Testis (tissue), 3 donors: ENCODE measurements around the gene CSRNP2. TPM values are rescaled to one million over a fixed set of nuclear protein-coding genes. Genes with fewer than 3 reads are reported as not detected.

ENCODE experiments used
- DNase-seq: peaks from one replicate; pipeline ENCODE4 v3.0.0-alpha.2; 2019
- H3K27ac ChIP-seq, 2 donors: fragments of 200-600 bp; sonication (generic); one replicate each; pipeline ENCODE4 v1.5.1; 2019
- H3K27me3 ChIP-seq: fragments of 200-600 bp; sonication (generic); one replicate; pipeline ENCODE4 v1.5.1; 2019
- H3K36me3 ChIP-seq: fragments of 200-600 bp; sonication (generic); one replicate; pipeline ENCODE4 v1.5.1; 2017; ENCODE audit warnings: low read depth; ENCODE audit errors: missing control alignments
- H3K4me1 ChIP-seq: fragments of 200-600 bp; sonication (generic); one replicate; pipeline ENCODE4 v1.5.1; 2019
- H3K4me3 ChIP-seq, 2 donors: fragments of 200-600 bp; sonication (generic); one replicate each; pipeline ENCODE4 v1.5.1; 2017 to 2019
- H3K9me3 ChIP-seq: fragments of 200-600 bp; sonication (generic); one replicate; pipeline ENCODE4 v1.5.1; 2017
- CTCF ChIP-seq, 3 experiments: fragments of 450-650 bp in 2 of 3; fragments of 200-600 bp in 1 of 3; sonication (generic) in 1 of 3; IDR thresholded peaks; one replicate each; pipeline ENCODE4 v1.5.1; 2016 to 2019; ENCODE audit warnings: antibody characterized with exemption in 3 of 3, mild to moderate bottlenecking in 2 of 3, moderate library complexity in 1 of 3
- POLR2A ChIP-seq: fragments of 450-650 bp; IDR thresholded peaks from one replicate; pipeline ENCODE4 v1.6.1; 2017; ENCODE audit warnings: antibody characterized with exemption, mild to moderate bottlenecking, moderate library complexity
- WGBS, 2 donors: methylation state at CpG; one replicate each; pipeline ENCODE4 v1.1.5; 2018; 5-methylcytosine and 5-hydroxymethylcytosine counted together
- intact Hi-C: fragments of 100-400 bp; cut with DNase I; formaldehyde crosslinking; loops from one replicate; pipeline ENCODE4 v1.15.1; 2023; ENCODE audit warnings: low total_unique reads
- polyA plus RNA-seq: library from polyadenylated mRNA; stranded (reverse); fragments of 350-450 nt; fragmentation: Illumina TruSeq; extraction: RNeasy Lipid Tissue Mini Kit (QIAGEN cat#74804); gene quantifications from one replicate; pipeline ENCODE4 v1.2.3, GENCODE V29; 2014; ENCODE audit warnings: low read depth, low replicate concordance; ENCODE audit not compliant: insufficient read depth
- total RNA-seq, 2 donors: library from RNA; depleted of rRNA; stranded (reverse); fragments of >200 nt; gene quantifications; one replicate each; pipeline ENCODE4 v1.2.3, GENCODE V29; 2016

The CSRNP2 gene
- total and polyA plus RNA-seq, 3 donors from 2014 or later, result 67.6 to 85.3 (median 74.8) TPM

GRCh38 chr12:51127050-51127729, 43.8 kb upstream of the CSRNP2 start:
- WGBS, 2 donors, result 86 to 94% methylated on average over 2 of the region's 2 CpGs
- intact Hi-C loops, result no loop called here
- no peak for DNase-seq

GRCh38 chr12:51126297-51126696, 42.9 kb upstream of the CSRNP2 start:
- H3K9me3 ChIP-seq, result no peaks in the 10 kb centered on the region
- H3K4me1 ChIP-seq, result no peaks in the 10 kb centered on the region
- no peaks in the 10 kb centered on the region for H3K27me3 ChIP-seq
- intact Hi-C loops, result no loop called here
- WGBS, 2 donors, result 92 to 95% methylated on average over 2 of the region's 2 CpGs
- H3K27ac ChIP-seq, result no peak overlapping the region
- no peaks in the 10 kb centered on the region for H3K36me3 ChIP-seq
- TF ChIP-seq POLR2A, result no peak
- no peak for TF ChIP-seq CTCF (IDR thresholded peaks at IDR 0.05)
- no peak for DNase-seq
- H3K4me3 ChIP-seq, result no peak overlapping the region

More at GRCh38 chr12:51127050-51127729, 43.8 kb upstream of the CSRNP2 start:
- Histone ChIP-seq H3K36me3 (no peaks in the 10 kb centered on the region), H3K4me1 (no peaks in the 10 kb centered on the region), H3K27me3 (no peaks in the 10 kb centered on the region), H3K9me3 (no peaks in the 10 kb centered on the region), H3K27ac (no peak overlapping the region), H3K4me3 (no peak overlapping the region)
- TF ChIP-seq CTCF (IDR thresholded peaks at IDR 0.05) (no peak), POLR2A (no peak)

- Histone ChIP-seq H3K27me3 (no peaks in the 10 kb centered on the region), H3K27ac (no peak overlapping the region), H3K36me3 (no peaks in the 10 kb centered on the region), H3K4me3 (no peak overlapping the region), H3K4me1 (no peaks in the 10 kb centered on the region), H3K9me3 (no peaks in the 10 kb centered on the region)
- no peak for TF ChIP-seq POLR2A
- no peak for TF ChIP-seq CTCF (IDR thresholded peaks at IDR 0.05)
- DNase-seq, result no peak
- WGBS, 2 donors, result 74 to 81% methylated on average over 14 of the region's 14 CpGs
- intact Hi-C loops, result no loop called here
Measured at GRCh38 chr12:51124504-51124903, 41.1 kb upstream of the CSRNP2 start.

- H3K4me1 ChIP-seq, result no peaks in the 10 kb centered on the region
- TF ChIP-seq POLR2A (no peak), CTCF (IDR thresholded peaks at IDR 0.05) (no peak)
- no peaks in the 10 kb centered on the region for H3K27me3 ChIP-seq
- intact Hi-C loops, result no loop called here
- no peak overlapping the region for H3K4me3 ChIP-seq
- H3K9me3 ChIP-seq, result no peaks in the 10 kb centered on the region
- DNase-seq, result no peak
- no peak overlapping the region for H3K27ac ChIP-seq
- no peaks in the 10 kb centered on the region for H3K36me3 ChIP-seq
Measured at GRCh38 chr12:51122844-51123243, 39.4 kb upstream of the CSRNP2 start.

- DNase-seq, result no peak
- Histone ChIP-seq H3K27ac (no peak overlapping the region), H3K9me3 (no peaks in the 10 kb centered on the region), H3K27me3 (no peaks in the 10 kb centered on the region), H3K36me3 (no peaks in the 10 kb centered on the region), H3K4me3 (no peak overlapping the region), H3K4me1 (no peaks in the 10 kb centered on the region)
- WGBS, 2 donors, result 82 to 88% methylated on average over 3 of the region's 3 CpGs
- TF ChIP-seq CTCF (IDR thresholded peaks at IDR 0.05) (no peak), POLR2A (no peak)
- intact Hi-C loops, result no loop called here
Measured at GRCh38 chr12:51118706-51119105, 35.3 kb upstream of the CSRNP2 start.
